HepG2 (cell line): Measurements from ENCODE around the gene FSCN2. TPM values are rescaled to one million over a fixed set of nuclear protein-coding genes. Genes with fewer than 3 reads are reported as not detected.

Source experiments
- FOXJ3 ChIP-seq: sonication (generic); formaldehyde crosslinking; IDR thresholded peaks from 2 replicates; pipeline ENCODE4 v1.4.0; 2020; ENCODE audit warnings: missing genetic modification reagents, mild to moderate bottlenecking, borderline replicate concordance
- HNRNPL ChIP-seq: fragments of 200-400 bp; formaldehyde crosslinking; IDR thresholded peaks from 2 replicates; pipeline ENCODE4 v1.6.1; 2017; ENCODE audit warnings: mild to moderate bottlenecking, low read depth, low read length
- MAFF ChIP-seq: IDR thresholded peaks from 2 replicates; pipeline ENCODE4 v1.6.1; 2011; ENCODE audit warnings: low read depth, low read length, improper control_type of control experiment
- MED1 ChIP-seq: sonication (generic); formaldehyde crosslinking; IDR thresholded peaks from 2 replicates; pipeline ENCODE4 v1.4.0; 2020; ENCODE audit warnings: missing genetic modification reagents
- NR2F2 ChIP-seq: IDR thresholded peaks from 2 replicates; pipeline ENCODE4 v1.6.1; 2012; ENCODE audit warnings: low read depth, inconsistent platforms, borderline replicate concordance
- PHF21A ChIP-seq: sonication (generic); formaldehyde crosslinking; IDR thresholded peaks from 2 replicates; pipeline ENCODE4 v1.5.0; 2020; ENCODE audit warnings: mild to moderate bottlenecking, missing genetic modification reagents
- ZNF484 ChIP-seq: sonication (generic); formaldehyde crosslinking; IDR thresholded peaks from 2 replicates; pipeline ENCODE4 v1.5.1; 2020; ENCODE audit warnings: mild to moderate bottlenecking, low read depth, missing genetic modification reagents, borderline replicate concordance
- ZNF768 ChIP-seq: sonication (generic); formaldehyde crosslinking; IDR thresholded peaks from 2 replicates; pipeline ENCODE4 v1.4.0; 2020; ENCODE audit warnings: missing genetic modification reagents
- ZNF816 ChIP-seq: sonication (generic); formaldehyde crosslinking; IDR thresholded peaks from 2 replicates; pipeline ENCODE4 v1.8.0; 2022; ENCODE audit warnings: missing genetic modification reagents, mild to moderate bottlenecking, borderline replicate concordance
- polyA plus RNA-seq, 8 experiments: library from polyadenylated mRNA; depleted of rRNA in 3 of 8; stranded (reverse) in 7 of 8; unstranded in 1 of 8; fragments of >200 nt; fragmentation: Illumina TruSeq in 4 of 8; extraction: Trizol in 4 of 8; gene quantifications; 2 replicates each; pipeline versions ENCODE4 v1.2.1 to v1.2.3, GENCODE V29; 2011 to 2016; ENCODE audit warnings: low read depth in 4 of 8, missing spikeins in 1 of 8, mixed read lengths in 1 of 8; ENCODE audit not compliant: insufficient read depth in 1 of 8
- total RNA-seq, 5 experiments: library from RNA; depleted of rRNA; stranded (reverse); fragments of >200 nt; fragmentation: Illumina TruSeq; extraction: Trizol; gene quantifications; 2 replicates each; pipeline ENCODE4 v1.2.3, GENCODE V29; 2016; ENCODE audit warnings: low read depth in 1 of 5
- TF ChIP-seq, protein P1 (sequence below): sonication (generic); formaldehyde crosslinking; IDR thresholded peaks from 2 replicates; pipeline ENCODE4 v1.4.0; 2020; ENCODE audit warnings: missing genetic modification reagents, borderline replicate concordance
- TF ChIP-seq, protein P2 (sequence below): sonication (generic); formaldehyde crosslinking; IDR thresholded peaks from 2 replicates; pipeline ENCODE4 v1.8.0; 2022; ENCODE audit warnings: mild to moderate bottlenecking, missing genetic modification reagents
- TF ChIP-seq, protein P3 (sequence below): sonication (generic); formaldehyde crosslinking; IDR thresholded peaks from 2 replicates; pipeline ENCODE4 v1.4.0; 2020; ENCODE audit warnings: mild to moderate bottlenecking, missing genetic modification reagents
- TF ChIP-seq, protein P4 (sequence below): IDR thresholded peaks from 2 replicates; pipeline ENCODE4 v1.4.0; 2020; ENCODE audit warnings: mild to moderate bottlenecking, missing genetic modification reagents
- TF ChIP-seq, protein P5 (sequence below): sonication (generic); IDR thresholded peaks from 2 replicates; pipeline ENCODE4 v1.6.1; 2016; ENCODE audit warnings: low read depth, borderline replicate concordance
- TF ChIP-seq, protein P6 (sequence below): sonication (generic); formaldehyde crosslinking; IDR thresholded peaks from 2 replicates; pipeline ENCODE4 v1.9.0; 2022; ENCODE audit warnings: missing genetic modification reagents, mild to moderate bottlenecking, borderline replicate concordance
- TF ChIP-seq, protein P7 (sequence below): sonication (generic); formaldehyde crosslinking; conservative IDR thresholded peaks from 2 replicates; pipeline ENCODE4 v1.8.0; 2022; ENCODE audit warnings: low read depth, missing genetic modification reagents

FSCN2 gene
- total and polyA plus RNA-seq, 2 of the 13 experiments (the other 11 are each of a cell fraction or from before 2014, with no cell fraction given), result 0.09 TPM; not detected in 1

DNA sequence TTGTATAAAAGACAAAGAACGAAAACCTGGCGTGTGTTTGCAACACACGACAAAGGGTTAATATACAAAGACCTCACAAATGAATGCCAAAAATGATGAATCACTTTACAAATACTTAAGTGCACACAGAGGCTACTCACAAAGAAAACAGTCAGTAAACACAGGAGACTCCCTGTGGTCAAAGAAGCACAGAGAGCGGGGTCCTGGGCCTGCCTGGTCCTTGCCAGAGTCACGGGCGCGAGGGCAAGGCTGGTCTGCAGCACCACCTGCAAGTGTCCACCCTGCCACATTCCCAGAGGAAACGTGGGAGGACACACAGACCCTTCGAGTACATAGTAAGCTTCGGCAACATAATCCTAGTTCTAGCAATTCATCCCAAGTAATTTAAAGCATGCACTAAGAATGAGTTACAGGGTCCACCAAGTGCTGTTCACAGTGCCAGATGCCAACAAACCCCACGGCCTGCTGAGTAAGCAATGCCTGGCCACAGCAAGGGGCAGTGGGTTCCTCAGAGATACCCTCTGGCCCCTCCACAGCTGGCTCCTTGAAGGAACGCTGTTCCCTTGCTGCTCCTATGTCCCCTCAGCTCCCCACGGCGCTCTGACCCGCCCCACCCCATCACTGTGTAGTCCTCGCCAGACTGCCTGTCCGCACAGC, 48.6 kb downstream of the FSCN2 start (continued):
- TF ChIP-seq, protein P1, sequence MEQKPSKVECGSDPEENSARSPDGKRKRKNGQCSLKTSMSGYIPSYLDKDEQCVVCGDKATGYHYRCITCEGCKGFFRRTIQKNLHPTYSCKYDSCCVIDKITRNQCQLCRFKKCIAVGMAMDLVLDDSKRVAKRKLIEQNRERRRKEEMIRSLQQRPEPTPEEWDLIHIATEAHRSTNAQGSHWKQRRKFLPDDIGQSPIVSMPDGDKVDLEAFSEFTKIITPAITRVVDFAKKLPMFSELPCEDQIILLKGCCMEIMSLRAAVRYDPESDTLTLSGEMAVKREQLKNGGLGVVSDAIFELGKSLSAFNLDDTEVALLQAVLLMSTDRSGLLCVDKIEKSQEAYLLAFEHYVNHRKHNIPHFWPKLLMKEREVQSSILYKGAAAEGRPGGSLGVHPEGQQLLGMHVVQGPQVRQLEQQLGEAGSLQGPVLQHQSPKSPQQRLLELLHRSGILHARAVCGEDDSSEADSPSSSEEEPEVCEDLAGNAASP (CRISPR knock-in tag), result peak; percentile 29; the same call in 1 of the 2 replicates
- TF ChIP-seq HNRNPL (peak; percentile 86), MAFF (0 out of 2 replicates have a peak, but pooled peaks have one; percentile 31), ZNF484 (CRISPR knock-in tag) (no peak), NR2F2 (peak; percentile 49; the same call in 1 of the 2 replicates), ZNF816 (CRISPR knock-in tag) (no peak; the same call in 1 of the 2 replicates), MED1 (CRISPR knock-in tag) (0 out of 2 replicates have a peak, but pooled peaks have one; percentile 17), ZNF768 (CRISPR knock-in tag) (peak; percentile 11; the same call in 1 of the 2 replicates), FOXJ3 (CRISPR knock-in tag) (0 out of 2 replicates have a peak, but pooled peaks have one; percentile 50), PHF21A (CRISPR knock-in tag) (no peak)
- TF ChIP-seq, protein P2, sequence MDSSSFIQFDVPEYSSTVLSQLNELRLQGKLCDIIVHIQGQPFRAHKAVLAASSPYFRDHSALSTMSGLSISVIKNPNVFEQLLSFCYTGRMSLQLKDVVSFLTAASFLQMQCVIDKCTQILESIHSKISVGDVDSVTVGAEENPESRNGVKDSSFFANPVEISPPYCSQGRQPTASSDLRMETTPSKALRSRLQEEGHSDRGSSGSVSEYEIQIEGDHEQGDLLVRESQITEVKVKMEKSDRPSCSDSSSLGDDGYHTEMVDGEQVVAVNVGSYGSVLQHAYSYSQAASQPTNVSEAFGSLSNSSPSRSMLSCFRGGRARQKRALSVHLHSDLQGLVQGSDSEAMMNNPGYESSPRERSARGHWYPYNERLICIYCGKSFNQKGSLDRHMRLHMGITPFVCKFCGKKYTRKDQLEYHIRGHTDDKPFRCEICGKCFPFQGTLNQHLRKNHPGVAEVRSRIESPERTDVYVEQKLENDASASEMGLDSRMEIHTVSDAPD, result 0 out of 2 replicates have a peak, but pooled peaks have one; percentile 9
- TF ChIP-seq, protein P3, sequence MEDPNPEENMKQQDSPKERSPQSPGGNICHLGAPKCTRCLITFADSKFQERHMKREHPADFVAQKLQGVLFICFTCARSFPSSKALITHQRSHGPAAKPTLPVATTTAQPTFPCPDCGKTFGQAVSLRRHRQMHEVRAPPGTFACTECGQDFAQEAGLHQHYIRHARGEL (CRISPR knock-in tag), result no peak
- TF ChIP-seq, protein P4, sequence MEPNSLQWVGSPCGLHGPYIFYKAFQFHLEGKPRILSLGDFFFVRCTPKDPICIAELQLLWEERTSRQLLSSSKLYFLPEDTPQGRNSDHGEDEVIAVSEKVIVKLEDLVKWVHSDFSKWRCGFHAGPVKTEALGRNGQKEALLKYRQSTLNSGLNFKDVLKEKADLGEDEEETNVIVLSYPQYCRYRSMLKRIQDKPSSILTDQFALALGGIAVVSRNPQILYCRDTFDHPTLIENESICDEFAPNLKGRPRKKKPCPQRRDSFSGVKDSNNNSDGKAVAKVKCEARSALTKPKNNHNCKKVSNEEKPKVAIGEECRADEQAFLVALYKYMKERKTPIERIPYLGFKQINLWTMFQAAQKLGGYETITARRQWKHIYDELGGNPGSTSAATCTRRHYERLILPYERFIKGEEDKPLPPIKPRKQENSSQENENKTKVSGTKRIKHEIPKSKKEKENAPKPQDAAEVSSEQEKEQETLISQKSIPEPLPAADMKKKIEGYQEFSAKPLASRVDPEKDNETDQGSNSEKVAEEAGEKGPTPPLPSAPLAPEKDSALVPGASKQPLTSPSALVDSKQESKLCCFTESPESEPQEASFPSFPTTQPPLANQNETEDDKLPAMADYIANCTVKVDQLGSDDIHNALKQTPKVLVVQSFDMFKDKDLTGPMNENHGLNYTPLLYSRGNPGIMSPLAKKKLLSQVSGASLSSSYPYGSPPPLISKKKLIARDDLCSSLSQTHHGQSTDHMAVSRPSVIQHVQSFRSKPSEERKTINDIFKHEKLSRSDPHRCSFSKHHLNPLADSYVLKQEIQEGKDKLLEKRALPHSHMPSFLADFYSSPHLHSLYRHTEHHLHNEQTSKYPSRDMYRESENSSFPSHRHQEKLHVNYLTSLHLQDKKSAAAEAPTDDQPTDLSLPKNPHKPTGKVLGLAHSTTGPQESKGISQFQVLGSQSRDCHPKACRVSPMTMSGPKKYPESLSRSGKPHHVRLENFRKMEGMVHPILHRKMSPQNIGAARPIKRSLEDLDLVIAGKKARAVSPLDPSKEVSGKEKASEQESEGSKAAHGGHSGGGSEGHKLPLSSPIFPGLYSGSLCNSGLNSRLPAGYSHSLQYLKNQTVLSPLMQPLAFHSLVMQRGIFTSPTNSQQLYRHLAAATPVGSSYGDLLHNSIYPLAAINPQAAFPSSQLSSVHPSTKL (CRISPR knock-in tag), result peak; percentile 52
- TF ChIP-seq, protein P5, sequence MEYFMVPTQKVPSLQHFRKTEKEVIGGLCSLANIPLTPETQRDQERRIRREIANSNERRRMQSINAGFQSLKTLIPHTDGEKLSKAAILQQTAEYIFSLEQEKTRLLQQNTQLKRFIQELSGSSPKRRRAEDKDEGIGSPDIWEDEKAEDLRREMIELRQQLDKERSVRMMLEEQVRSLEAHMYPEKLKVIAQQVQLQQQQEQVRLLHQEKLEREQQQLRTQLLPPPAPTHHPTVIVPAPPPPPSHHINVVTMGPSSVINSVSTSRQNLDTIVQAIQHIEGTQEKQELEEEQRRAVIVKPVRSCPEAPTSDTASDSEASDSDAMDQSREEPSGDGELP, result peak; percentile 7; the same call in 1 of the 2 replicates
- TF ChIP-seq, protein P6, sequence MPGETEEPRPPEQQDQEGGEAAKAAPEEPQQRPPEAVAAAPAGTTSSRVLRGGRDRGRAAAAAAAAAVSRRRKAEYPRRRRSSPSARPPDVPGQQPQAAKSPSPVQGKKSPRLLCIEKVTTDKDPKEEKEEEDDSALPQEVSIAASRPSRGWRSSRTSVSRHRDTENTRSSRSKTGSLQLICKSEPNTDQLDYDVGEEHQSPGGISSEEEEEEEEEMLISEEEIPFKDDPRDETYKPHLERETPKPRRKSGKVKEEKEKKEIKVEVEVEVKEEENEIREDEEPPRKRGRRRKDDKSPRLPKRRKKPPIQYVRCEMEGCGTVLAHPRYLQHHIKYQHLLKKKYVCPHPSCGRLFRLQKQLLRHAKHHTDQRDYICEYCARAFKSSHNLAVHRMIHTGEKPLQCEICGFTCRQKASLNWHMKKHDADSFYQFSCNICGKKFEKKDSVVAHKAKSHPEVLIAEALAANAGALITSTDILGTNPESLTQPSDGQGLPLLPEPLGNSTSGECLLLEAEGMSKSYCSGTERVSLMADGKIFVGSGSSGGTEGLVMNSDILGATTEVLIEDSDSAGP, result peak; percentile 61; the same call in 1 of the 2 replicates
- TF ChIP-seq, protein P7, sequence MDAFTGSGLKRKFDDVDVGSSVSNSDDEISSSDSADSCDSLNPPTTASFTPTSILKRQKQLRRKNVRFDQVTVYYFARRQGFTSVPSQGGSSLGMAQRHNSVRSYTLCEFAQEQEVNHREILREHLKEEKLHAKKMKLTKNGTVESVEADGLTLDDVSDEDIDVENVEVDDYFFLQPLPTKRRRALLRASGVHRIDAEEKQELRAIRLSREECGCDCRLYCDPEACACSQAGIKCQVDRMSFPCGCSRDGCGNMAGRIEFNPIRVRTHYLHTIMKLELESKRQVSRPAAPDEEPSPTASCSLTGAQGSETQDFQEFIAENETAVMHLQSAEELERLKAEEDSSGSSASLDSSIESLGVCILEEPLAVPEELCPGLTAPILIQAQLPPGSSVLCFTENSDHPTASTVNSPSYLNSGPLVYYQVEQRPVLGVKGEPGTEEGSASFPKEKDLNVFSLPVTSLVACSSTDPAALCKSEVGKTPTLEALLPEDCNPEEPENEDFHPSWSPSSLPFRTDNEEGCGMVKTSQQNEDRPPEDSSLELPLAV (CRISPR knock-in tag), result no peak
